Fibroblast of skin of left quadriceps (primary cell): Measurements from ENCODE around the gene ALG3.
"Not testable (repeated sequence)": the region's sequence is repeated elsewhere in the genome, so short reads cannot be mapped to it uniquely, and the experiment has no call there.

Experiments
- DNase-seq, 2 experiments: peaks; one replicate each; pipeline ENCODE4 v3.0.0-alpha.2; 2013; ENCODE audit warnings: low read depth in 2 of 2

ALG3 gene

GRCh38 chr3:184248454-184249411 lies at the start of gene ALG3:
TSS of gene ALG3 (minus strand) at chr3:184248962. CDS start at chr3:184248940, 22 bp downstream.
- DNase-seq, result peak; percentile 72 to 74

GRCh38 chr3:184296616-184297015 lies 47.9 kb upstream of the ALG3 start:
- DNase-seq, result no peak

- DNase-seq, result no peak
Measured at GRCh38 chr3:184295771-184296170, 47.0 kb upstream of the ALG3 start.

GRCh38 chr3:184291738-184292445 lies 43.1 kb upstream of the ALG3 start:
- DNase-seq, result no peak

GRCh38 chr3:184291044-184291737 lies 42.4 kb upstream of the ALG3 start:
- DNase-seq, result no peak

GRCh38 chr3:184290331-184290730 lies 41.6 kb upstream of the ALG3 start:
- DNase-seq, result no peak

GRCh38 chr3:184289426-184289938 lies 40.7 kb upstream of the ALG3 start:
- DNase-seq, result peak in 1 of 2 experiments; percentile 11

GRCh38 chr3:184284696-184285095 lies 35.9 kb upstream of the ALG3 start:
- peak; percentile 32 to 34 for DNase-seq

- no peak for DNase-seq
Measured at GRCh38 chr3:184283681-184284080, 34.9 kb upstream of the ALG3 start.

GRCh38 chr3:184282941-184283340 lies 34.2 kb upstream of the ALG3 start:
- no peak for DNase-seq

- DNase-seq, result no peak
Measured at GRCh38 chr3:184277366-184277765, 28.6 kb upstream of the ALG3 start.

- DNase-seq, result no peak
Measured at GRCh38 chr3:184275961-184276910, 27.5 kb upstream of the ALG3 start, which contains the start of gene ECE2. TSS of gene ECE2 (plus strand) at chr3:184276022. CDS start at chr3:184276154, 132 bp downstream.

- DNase-seq, result no peak
Measured at GRCh38 chr3:184275381-184275701, 26.6 kb upstream of the ALG3 start.

GRCh38 chr3:184272269-184272668 lies 23.5 kb upstream of the ALG3 start:
- no peak for DNase-seq

- not testable (repeated sequence) for DNase-seq
Measured at GRCh38 chr3:184267249-184267648, 18.5 kb upstream of the ALG3 start.

- DNase-seq, result no peak
Measured at GRCh38 chr3:184262764-184263179, 14.0 kb upstream of the ALG3 start.

GRCh38 chr3:184261854-184262763 lies 13.3 kb upstream of the ALG3 start:
- DNase-seq, result no peak

- no peak for DNase-seq
Measured at GRCh38 chr3:184261270-184261853, 12.6 kb upstream of the ALG3 start, which contains the start of gene CAMK2N2. TSS of gene CAMK2N2 (minus strand) at chr3:184261553. CDS start at chr3:184261285, 268 bp downstream.

GRCh38 chr3:184260724-184261269 lies 12.0 kb upstream of the ALG3 start:
- no peak for DNase-seq
